ENCODE data around the gene PATL2. TPM values are rescaled to one million over a fixed set of nuclear protein-coding genes. Genes with fewer than 3 reads are reported as not detected.
A peak's percentile ranks its signal among the peaks of the same experiment; 100 is the strongest.
"Not testable (repeated sequence)": the region's sequence is repeated elsewhere in the genome, so short reads cannot be mapped to it uniquely, and the experiment has no call there.

PATL2 gene
- polyA plus RNA-seq, 2 donors, result 0.33 to 0.84 TPM

GRCh38 chr15:44729408-44730127 is 18.4 kb upstream of the PATL2 start:
- WGBS, 2 donors, result 3% methylated on average over 21 of the region's 21 CpGs
- H3K27ac ChIP-seq (ENCODE audit: low read depth in 2 of 2, low read length in 1 of 2), result peak overlapping the region; percentile 98 to 99
- no peaks in the 10 kb centered on the region for H3K4me1 ChIP-seq (ENCODE audit: control insufficient read depth in 2 of 2, insufficient read depth in 2 of 2, low read length in 1 of 2)

GRCh38 chr15:44728576-44729407 is 17.7 kb upstream of the PATL2 start:
- 0% methylated on average over 33 to 36 of the region's 36 CpGs for WGBS, 2 donors
- no peaks in the 10 kb centered on the region for H3K4me1 ChIP-seq (ENCODE audit: control insufficient read depth in 2 of 2, insufficient read depth in 2 of 2, low read length in 1 of 2)
- no peaks in the 10 kb centered on the region for H3K9me3 ChIP-seq (ENCODE audit: control insufficient read depth in 2 of 2, insufficient read depth in 1 of 2, low read depth in 1 of 2, low read length in 1 of 2)

More at GRCh38 chr15:44729408-44730127, 18.4 kb upstream of the PATL2 start:
- Histone ChIP-seq H3K9me3 (ENCODE audit: control insufficient read depth in 2 of 2, insufficient read depth in 1 of 2, low read depth in 1 of 2, low read length in 1 of 2) (no peaks in the 10 kb centered on the region), H3K36me3 (ENCODE audit: control insufficient read depth in 2 of 2, insufficient read depth in 2 of 2, low read length in 1 of 2) (no peaks in the 10 kb centered on the region), H3K4me3 (ENCODE audit: low read depth in 1 of 2, low read length in 2 of 2) (peak overlapping the region; percentile 73 to 78), H3K27me3 (ENCODE audit: control insufficient read depth in 1 of 2, insufficient read depth in 2 of 2, low read length in 2 of 2) (no peaks in the 10 kb centered on the region)

GRCh38 chr15:44728232-44728575 is 17.1 kb upstream of the PATL2 start:
- H3K36me3 ChIP-seq (ENCODE audit: control insufficient read depth in 2 of 2, insufficient read depth in 2 of 2, low read length in 1 of 2); H3K9me3 ChIP-seq (ENCODE audit: control insufficient read depth in 2 of 2, insufficient read depth in 1 of 2, low read depth in 1 of 2, low read length in 1 of 2); H3K4me1 ChIP-seq (ENCODE audit: control insufficient read depth in 2 of 2, insufficient read depth in 2 of 2, low read length in 1 of 2); H3K27me3 ChIP-seq (ENCODE audit: control insufficient read depth in 1 of 2, insufficient read depth in 2 of 2, low read length in 2 of 2): not testable (repeated sequence)
- 54 to 58% methylated on average over 5 of the region's 5 CpGs for WGBS, 2 donors
- Histone ChIP-seq H3K27ac (ENCODE audit: low read depth in 2 of 2, low read length in 1 of 2) (peak overlapping the region; percentile 98 to 99), H3K4me3 (ENCODE audit: low read depth in 1 of 2, low read length in 2 of 2) (peak overlapping the region; percentile 20 to 78)

More at GRCh38 chr15:44728576-44729407, 17.7 kb upstream of the PATL2 start:
- no peaks in the 10 kb centered on the region for H3K27me3 ChIP-seq (ENCODE audit: control insufficient read depth in 1 of 2, insufficient read depth in 2 of 2, low read length in 2 of 2)
- H3K4me3 ChIP-seq (ENCODE audit: low read depth in 1 of 2, low read length in 2 of 2), result peak overlapping the region; percentile 73 to 78
- H3K27ac ChIP-seq (ENCODE audit: low read depth in 2 of 2, low read length in 1 of 2), result peak overlapping the region; percentile 98 to 99
- no peaks in the 10 kb centered on the region for H3K36me3 ChIP-seq (ENCODE audit: control insufficient read depth in 2 of 2, insufficient read depth in 2 of 2, low read length in 1 of 2)

DNA sequence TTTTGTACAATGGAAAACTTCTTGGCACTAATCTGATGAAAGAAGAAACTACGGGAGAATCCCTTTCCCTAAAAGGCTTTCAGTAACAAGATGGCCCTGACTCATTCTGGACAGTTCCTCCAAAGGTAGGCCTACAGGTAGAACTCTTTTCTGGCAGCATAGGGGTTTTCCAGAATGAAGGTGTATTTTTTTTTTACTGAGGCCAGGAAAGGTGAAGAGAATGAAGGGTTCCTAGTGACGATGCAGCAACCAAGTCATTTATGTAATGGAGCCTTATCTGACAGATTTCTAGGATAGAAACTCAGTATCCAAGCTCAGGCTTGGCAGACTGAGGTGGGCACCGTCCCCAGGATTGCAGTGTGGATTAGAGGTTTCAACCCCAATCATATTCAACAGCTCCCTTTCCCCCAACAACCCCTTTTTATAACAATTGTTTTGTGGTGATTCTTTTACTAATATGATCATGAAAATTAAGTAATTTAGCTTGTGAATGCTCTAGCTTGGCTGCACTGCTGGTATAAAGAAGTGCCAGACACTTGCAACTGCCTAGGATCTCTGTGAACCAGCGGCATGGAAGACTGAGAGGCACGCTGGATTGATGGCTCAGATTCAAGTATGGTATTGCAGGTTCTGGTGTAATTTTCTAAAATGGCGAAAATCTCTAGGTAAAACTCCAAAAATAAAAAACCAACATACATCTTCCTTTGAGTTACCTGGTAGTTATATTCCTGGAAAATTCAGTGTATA is 16.5 kb upstream of the PATL2 start:
- Histone ChIP-seq H3K27ac (ENCODE audit: low read depth in 2 of 2, low read length in 1 of 2) (peak overlapping the region; percentile 93 to 99), H3K4me3 (ENCODE audit: low read depth in 1 of 2, low read length in 2 of 2) (no peak overlapping the region), H3K36me3 (ENCODE audit: control insufficient read depth in 2 of 2, insufficient read depth in 2 of 2, low read length in 1 of 2) (no peaks in the 10 kb centered on the region), H3K4me1 (ENCODE audit: control insufficient read depth in 2 of 2, insufficient read depth in 2 of 2, low read length in 1 of 2) (no peaks in the 10 kb centered on the region), H3K9me3 (ENCODE audit: control insufficient read depth in 2 of 2, insufficient read depth in 1 of 2, low read depth in 1 of 2, low read length in 1 of 2) (no peaks in the 10 kb centered on the region), H3K27me3 (ENCODE audit: control insufficient read depth in 1 of 2, insufficient read depth in 2 of 2, low read length in 2 of 2) (no peaks in the 10 kb centered on the region)
- WGBS, 2 donors, result 69% methylated on average over 6 of the region's 6 CpGs

GRCh38 chr15:44726568-44727484 is 15.7 kb upstream of the PATL2 start:
- Histone ChIP-seq H3K9me3 (ENCODE audit: control insufficient read depth in 2 of 2, insufficient read depth in 1 of 2, low read depth in 1 of 2, low read length in 1 of 2) (no peaks in the 10 kb centered on the region), H3K27me3 (ENCODE audit: control insufficient read depth in 1 of 2, insufficient read depth in 2 of 2, low read length in 2 of 2) (no peaks in the 10 kb centered on the region), H3K4me1 (ENCODE audit: control insufficient read depth in 2 of 2, insufficient read depth in 2 of 2, low read length in 1 of 2) (no peaks in the 10 kb centered on the region), H3K4me3 (ENCODE audit: low read depth in 1 of 2, low read length in 2 of 2) (no peak overlapping the region), H3K27ac (ENCODE audit: low read depth in 2 of 2, low read length in 1 of 2) (peak overlapping the region; percentile 93 to 99), H3K36me3 (ENCODE audit: control insufficient read depth in 2 of 2, insufficient read depth in 2 of 2, low read length in 1 of 2) (no peaks in the 10 kb centered on the region)
- WGBS, 2 donors, result 24 to 25% methylated on average over 5 of the region's 5 CpGs

- Histone ChIP-seq H3K36me3 (ENCODE audit: control insufficient read depth in 2 of 2, insufficient read depth in 2 of 2, low read length in 1 of 2) (no peaks in the 10 kb centered on the region), H3K27ac (ENCODE audit: low read depth in 2 of 2, low read length in 1 of 2) (peak overlapping the region; percentile 93 to 99), H3K4me3 (ENCODE audit: low read depth in 1 of 2, low read length in 2 of 2) (no peak overlapping the region), H3K27me3 (ENCODE audit: control insufficient read depth in 1 of 2, insufficient read depth in 2 of 2, low read length in 2 of 2) (no peaks in the 10 kb centered on the region), H3K4me1 (ENCODE audit: control insufficient read depth in 2 of 2, insufficient read depth in 2 of 2, low read length in 1 of 2) (no peaks in the 10 kb centered on the region), H3K9me3 (ENCODE audit: control insufficient read depth in 2 of 2, insufficient read depth in 1 of 2, low read depth in 1 of 2, low read length in 1 of 2) (no peaks in the 10 kb centered on the region)
- WGBS, 2 donors, result 42 to 49% methylated on average over 7 of the region's 7 CpGs
Observed at GRCh38 chr15:44726136-44726535, 15.0 kb upstream of the PATL2 start.

DNA sequence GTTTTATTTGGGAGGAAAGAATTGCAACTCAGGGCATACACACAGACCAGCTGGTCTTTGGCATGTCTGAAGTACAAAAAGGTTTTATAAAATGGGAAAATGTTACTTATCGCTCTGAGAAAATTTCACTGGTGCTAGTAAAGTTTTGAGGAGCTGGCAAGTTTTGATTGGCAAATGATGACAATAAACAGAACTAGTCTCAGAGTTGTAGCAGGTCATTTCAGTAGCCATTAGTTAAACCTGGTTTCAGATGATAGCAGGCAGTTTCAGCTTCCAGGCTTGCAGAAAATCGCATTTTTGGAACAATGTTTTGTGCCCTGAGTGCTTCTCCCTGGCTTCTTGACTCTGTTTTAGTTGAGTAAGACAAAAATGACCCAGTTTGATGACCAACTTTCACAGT is 10.9 kb upstream of the PATL2 start:
- Histone ChIP-seq H3K27ac (ENCODE audit: low read depth in 2 of 2, low read length in 1 of 2) (no peak overlapping the region), H3K9me3 (ENCODE audit: control insufficient read depth in 2 of 2, insufficient read depth in 1 of 2, low read depth in 1 of 2, low read length in 1 of 2) (no peaks in the 10 kb centered on the region), H3K4me3 (ENCODE audit: low read depth in 1 of 2, low read length in 2 of 2) (no peak overlapping the region), H3K27me3 (ENCODE audit: control insufficient read depth in 1 of 2, insufficient read depth in 2 of 2, low read length in 2 of 2) (no peaks in the 10 kb centered on the region), H3K36me3 (ENCODE audit: control insufficient read depth in 2 of 2, insufficient read depth in 2 of 2, low read length in 1 of 2) (peaks cover under 1 to 4% of the 10 kb centered on the region in 2 donors), H3K4me1 (ENCODE audit: control insufficient read depth in 2 of 2, insufficient read depth in 2 of 2, low read length in 1 of 2) (no peaks in the 10 kb centered on the region)
- WGBS, 2 donors, result 77 to 82% methylated on average over 2 of the region's 2 CpGs

DNA sequence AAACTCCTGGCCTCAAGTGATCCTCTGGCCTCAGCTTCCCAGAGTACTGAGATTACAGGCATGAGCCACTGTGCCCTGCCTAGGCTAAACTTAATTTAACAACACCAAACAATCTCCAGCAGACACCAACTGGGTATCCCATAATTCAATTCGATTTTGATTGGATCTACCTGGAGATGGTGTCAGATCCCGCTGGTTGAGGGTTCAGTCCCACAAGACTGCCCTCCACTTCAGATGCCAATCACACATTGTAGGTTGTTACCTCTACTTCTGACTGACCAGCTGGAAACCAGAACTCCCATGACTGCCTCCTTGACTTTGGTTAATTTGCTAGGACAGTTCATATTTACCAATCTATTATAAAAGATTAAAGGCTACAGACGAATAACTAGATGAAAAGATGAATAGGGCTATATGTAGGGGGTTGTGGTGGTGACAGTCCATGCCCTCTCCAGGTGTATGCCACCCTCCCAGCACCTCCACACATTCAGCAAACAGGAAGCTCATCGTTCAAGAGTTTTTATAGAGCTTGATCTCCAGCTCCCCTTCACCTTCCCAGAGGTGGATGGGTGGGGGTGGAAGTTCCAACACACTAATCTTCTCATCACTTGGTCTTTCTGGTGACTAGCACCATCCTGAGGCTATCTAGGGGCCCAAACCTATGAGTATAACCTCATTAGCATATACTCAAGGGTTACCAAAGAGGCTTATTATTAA is 9.5 kb upstream of the PATL2 start:
- Histone ChIP-seq H3K27ac (ENCODE audit: low read depth in 2 of 2, low read length in 1 of 2) (no peak overlapping the region), H3K36me3 (ENCODE audit: control insufficient read depth in 2 of 2, insufficient read depth in 2 of 2, low read length in 1 of 2) (peaks cover 11 to 15% of the 10 kb centered on the region in 2 donors), H3K27me3 (ENCODE audit: control insufficient read depth in 1 of 2, insufficient read depth in 2 of 2, low read length in 2 of 2) (no peaks in the 10 kb centered on the region), H3K4me1 (ENCODE audit: control insufficient read depth in 2 of 2, insufficient read depth in 2 of 2, low read length in 1 of 2) (no peaks in the 10 kb centered on the region), H3K9me3 (ENCODE audit: control insufficient read depth in 2 of 2, insufficient read depth in 1 of 2, low read depth in 1 of 2, low read length in 1 of 2) (no peaks in the 10 kb centered on the region), H3K4me3 (ENCODE audit: low read depth in 1 of 2, low read length in 2 of 2) (no peak overlapping the region)
- 73 to 82% methylated on average over 4 of the region's 4 CpGs for WGBS, 2 donors
